Measurements from ENCODE around the gene ZNF778. TPM values are rescaled to one million over a fixed set of nuclear protein-coding genes. Genes with fewer than 3 reads are reported as not detected.

Gene ZNF778
- total RNA-seq, 1 experiment from 2014 or later: 16.4 TPM

DNA sequence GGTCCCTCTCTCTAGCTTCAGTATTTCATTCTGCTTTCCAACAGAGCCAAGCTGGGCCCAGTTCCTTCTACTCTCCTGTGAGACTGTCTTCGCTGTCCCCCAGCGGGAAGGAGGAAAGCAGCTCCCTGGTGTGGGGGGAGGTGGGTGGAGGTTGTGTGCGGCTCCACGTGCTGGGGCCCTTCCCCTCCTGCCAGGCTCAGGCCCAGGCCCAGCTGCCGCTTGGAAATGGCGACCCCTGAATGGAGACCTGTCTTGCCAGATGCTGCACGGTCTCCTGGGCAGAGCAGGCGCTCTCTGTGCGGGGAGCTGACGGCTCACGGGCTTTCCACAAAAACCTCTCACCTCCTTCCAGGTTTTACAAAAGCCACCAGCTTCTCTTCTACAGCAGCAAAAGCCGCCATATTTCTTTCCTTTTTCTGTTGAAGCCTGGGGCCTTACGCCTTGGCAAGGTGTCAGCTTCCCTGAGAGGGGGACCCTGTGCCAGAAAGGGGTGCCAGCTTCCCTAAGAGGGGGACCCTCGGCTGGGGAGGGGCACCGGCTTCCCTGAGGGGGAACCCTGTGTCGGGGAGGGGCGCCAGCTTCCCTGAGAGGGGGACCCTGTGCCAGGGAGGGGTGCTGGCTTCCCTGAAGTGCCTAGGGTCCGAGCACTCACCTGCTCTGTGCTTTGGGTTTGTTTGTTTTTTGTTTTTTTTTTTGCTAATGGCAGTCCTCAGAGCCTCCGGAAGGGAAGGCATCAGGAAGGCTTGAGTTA lies 47.5 kb downstream of the ZNF778 start:
- no CpG with 5 or more reads among the region's 19 CpGs for WGBS (ENCODE audit: extremely low coverage, insufficient read length, low lambda C conversion rate)
- H3K4me3 Mint-ChIP-seq: no peak overlapping the region
- H3K27me3 ChIP-seq (ENCODE audit: insufficient read depth, low read length): no peaks in the 10 kb centered on the region
- peaks cover 7 to 8% of the 10 kb centered on the region in 2 experiments; a peak in 3 of 5 replicates for H3K9me3 Mint-ChIP-seq
- H3K23me2 ChIP-seq (ENCODE audit: insufficient read length, low read depth, low read length, poor library complexity, severe bottlenecking): no peaks in the 10 kb centered on the region
- H3K27ac ChIP-seq (ENCODE audit: insufficient read length, low read depth, low read length): no peak overlapping the region
- no peak overlapping the region for H3K56ac ChIP-seq (ENCODE audit: insufficient read length, low read depth, low read length)
- no peak for TF ChIP-seq CTCF (conservative IDR thresholded peaks at IDR 0.05)
- no peak overlapping the region for H3K23ac ChIP-seq (ENCODE audit: insufficient read length, low read depth, low read length)
- no peaks in the 10 kb centered on the region for H3K79me2 ChIP-seq (ENCODE audit: insufficient read depth, low read length)
- H2AK5ac ChIP-seq (ENCODE audit: insufficient read length, low read length): no peak overlapping the region
- H3K4me1 Mint-ChIP-seq: no peaks in the 10 kb centered on the region
- H2BK20ac ChIP-seq (ENCODE audit: low read depth, low read length, poor library complexity, severe bottlenecking): no peak overlapping the region
- H4K8ac ChIP-seq (replicated peaks; ENCODE audit: insufficient read length, low read depth, low read length): no peak overlapping the region
- H4K91ac ChIP-seq (ENCODE audit: insufficient read length, low read depth, low read length): no peak overlapping the region
- H3K27me3 Mint-ChIP-seq (ENCODE audit: low read depth): no peaks in the 10 kb centered on the region; the same call in 1 of the 2 replicates
- no peaks in the 10 kb centered on the region for H3K4me1 ChIP-seq (ENCODE audit: insufficient read depth, low read length)
- H2AFZ ChIP-seq (ENCODE audit: low read length): no peak overlapping the region
- H4K5ac ChIP-seq (ENCODE audit: insufficient read length, low read depth, low read length): no peak overlapping the region
- H3K27ac Mint-ChIP-seq: 0 out of 7 replicates have a peak overlapping the region, but pooled peaks of 1 of the 3 experiments have one; percentile 58
- no peaks in the 10 kb centered on the region for H3K79me1 ChIP-seq (ENCODE audit: insufficient read depth, low read depth, low read length, poor library complexity, severe bottlenecking)
- no peak overlapping the region for H2BK5ac ChIP-seq (ENCODE audit: insufficient read length, low read length)
- no peak overlapping the region for H2BK12ac ChIP-seq (ENCODE audit: insufficient read length, low read depth, low read length)
- peaks cover 4 to 33% (median 25%) of the 10 kb centered on the region in 3 experiments; a peak in 6 of 7 replicates for H3K36me3 Mint-ChIP-seq (ENCODE audit: insufficient read depth in 1 of 3, low read depth in 3 of 3)
- no peak overlapping the region; the same call in 1 of the 2 replicates for H3K14ac ChIP-seq (ENCODE audit: insufficient read depth, low read length)
- H3K9ac ChIP-seq (ENCODE audit: extremely low read depth, insufficient read length, low read length): no peak overlapping the region
- H3K9me3 ChIP-seq (ENCODE audit: control insufficient read depth, low read depth, low read length): no peaks in the 10 kb centered on the region
- H2BK15ac ChIP-seq (ENCODE audit: low read depth, low read length): no peak overlapping the region
- no peak overlapping the region for H2BK120ac ChIP-seq (ENCODE audit: low read depth, low read length, poor library complexity, severe bottlenecking)
- H3K18ac ChIP-seq (ENCODE audit: insufficient read length, low read depth, low read length): no peak overlapping the region
- no peaks in the 10 kb centered on the region for H4K20me1 ChIP-seq (ENCODE audit: control insufficient read depth, insufficient read depth, insufficient read length)
- no peak overlapping the region for H3K4me2 ChIP-seq (ENCODE audit: insufficient read depth, insufficient read length, low read length)
- no peak overlapping the region for H3T11ph ChIP-seq (ENCODE audit: low read length)
- no peak overlapping the region for H3K4ac ChIP-seq (ENCODE audit: low read depth, low read length)
- no peak for DNase-seq
